HG02678 (cell line): ENCODE data around the gene DHRSX.
"Not testable (repeated sequence)": the region's sequence is repeated elsewhere in the genome, so short reads cannot be mapped to it uniquely, and the experiment has no call there.

Experiments
- ATAC-seq: cut with Tn5 transposase; IDR thresholded peaks from one replicate; pipeline ENCODE4 v1.9.1; 2021; ENCODE audit warnings: mild to moderate bottlenecking, moderate library complexity; ENCODE audit not compliant: unreplicated experiment

DHRSX gene

GRCh38 chrX:2272337-2272736, 228.4 kb downstream of the DHRSX start:
- ATAC-seq, result no peak

- ATAC-seq, result not testable (repeated sequence)
Observed at GRCh38 chrX:2271595-2271994, 229.2 kb downstream of the DHRSX start.

GRCh38 chrX:2270783-2271182, 230.0 kb downstream of the DHRSX start:
- ATAC-seq, result not testable (repeated sequence)

- no peak for ATAC-seq
Observed at GRCh38 chrX:2267890-2268289, 232.9 kb downstream of the DHRSX start.

GRCh38 chrX:2266445-2267349, 234.1 kb downstream of the DHRSX start:
- ATAC-seq, result no peak

GRCh38 chrX:2265658-2266444, 234.9 kb downstream of the DHRSX start:
- ATAC-seq, result not testable (repeated sequence)

- ATAC-seq, result no peak
Observed at GRCh38 chrX:2264179-2265030, 236.4 kb downstream of the DHRSX start.

GRCh38 chrX:2263203-2263602, 237.6 kb downstream of the DHRSX start:
- ATAC-seq, result no peak

GRCh38 chrX:2262668-2263055, 238.1 kb downstream of the DHRSX start:
- no peak for ATAC-seq

GRCh38 chrX:2261831-2262667, 238.7 kb downstream of the DHRSX start:
- ATAC-seq, result no peak

GRCh38 chrX:2252331-2253065, 248.3 kb downstream of the DHRSX start:
- no peak for ATAC-seq

GRCh38 chrX:2251211-2251610, 249.6 kb downstream of the DHRSX start:
- ATAC-seq, result no peak

GRCh38 chrX:2243913-2244460, 256.8 kb downstream of the DHRSX start:
- ATAC-seq, result no peak

- ATAC-seq, result no peak
Observed at GRCh38 chrX:2242980-2243379, 257.8 kb downstream of the DHRSX start.

GRCh38 chrX:2242326-2242725, 258.4 kb downstream of the DHRSX start:
- no peak for ATAC-seq

- ATAC-seq, result not testable (repeated sequence)
Observed at GRCh38 chrX:2241496-2241895, 259.3 kb downstream of the DHRSX start.

GRCh38 chrX:2240761-2241160, 260.0 kb downstream of the DHRSX start:
- not testable (repeated sequence) for ATAC-seq

- ATAC-seq, result no peak
Observed at GRCh38 chrX:2237976-2238375, 262.8 kb downstream of the DHRSX start.

- ATAC-seq, result no peak
Observed at GRCh38 chrX:2231570-2232192, 269.1 kb downstream of the DHRSX start.
